Fibroblast of peridontal ligament (primary cell): ENCODE results near the gene PILRA.
"Not testable (repeated sequence)": the region's sequence is repeated elsewhere in the genome, so short reads cannot be mapped to it uniquely, and the experiment has no call there.

ENCODE experiments used
- DNase-seq: peaks from one replicate; pipeline ENCODE4 v3.0.0-alpha.2; 2010; ENCODE audit errors: extremely low read depth

PILRA gene

GRCh38 chr7:100380196-100380595 lies 6.9 kb downstream of the PILRA start:
- no peak for DNase-seq

GRCh38 chr7:100381531-100382233 lies 8.4 kb downstream of the PILRA start:
- DNase-seq, result not testable (repeated sequence)

GRCh38 chr7:100382234-100382853 lies 9.1 kb downstream of the PILRA start:
- not testable (repeated sequence) for DNase-seq

GRCh38 chr7:100384628-100385294 lies 11.5 kb downstream of the PILRA start:
- no peak for DNase-seq

- DNase-seq, result no peak
Observed at GRCh38 chr7:100386940-100387339, 13.7 kb downstream of the PILRA start.

- no peak for DNase-seq
Observed at GRCh38 chr7:100387695-100388094, 14.4 kb downstream of the PILRA start.

- no peak for DNase-seq
Observed at GRCh38 chr7:100389437-100390088, 16.3 kb downstream of the PILRA start.

GRCh38 chr7:100390286-100391009 lies 17.2 kb downstream of the PILRA start:
- DNase-seq, result no peak

GRCh38 chr7:100393233-100393905 lies 20.1 kb downstream of the PILRA start:
- DNase-seq, result no peak

GRCh38 chr7:100394077-100394476 lies 20.8 kb downstream of the PILRA start:
- no peak for DNase-seq

GRCh38 chr7:100396421-100396982 lies 23.2 kb downstream of the PILRA start:
- DNase-seq, result no peak

GRCh38 chr7:100397315-100398081 lies 24.2 kb downstream of the PILRA start:
- no peak for DNase-seq

- DNase-seq, result no peak
Observed at GRCh38 chr7:100398239-100398638, 25.0 kb downstream of the PILRA start.

- DNase-seq, result no peak
Observed at GRCh38 chr7:100400041-100400440, 26.8 kb downstream of the PILRA start.

GRCh38 chr7:100400656-100401055 lies 27.4 kb downstream of the PILRA start:
- no peak for DNase-seq

- DNase-seq, result no peak
Observed at GRCh38 chr7:100401811-100402210, 28.5 kb downstream of the PILRA start.

- no peak for DNase-seq
Observed at GRCh38 chr7:100402241-100402640, 29.0 kb downstream of the PILRA start.

- peak; percentile 20 for DNase-seq
Observed at GRCh38 chr7:100406767-100407166, 33.5 kb downstream of the PILRA start.

GRCh38 chr7:100407285-100408180 lies 34.2 kb downstream of the PILRA start:
- DNase-seq, result peak; percentile 81
